ENCODE results near the gene CCDC180. TPM values are rescaled to one million over a fixed set of nuclear protein-coding genes. Genes with fewer than 3 reads are reported as not detected.

CCDC180 gene
- total and polyA plus RNA-seq, 9 of the 15 experiments (the other 6 are each of a cell fraction or from before 2014, with no cell fraction given): 0.56 to 4.2 (median 2.5) TPM

GRCh38 chr9:97280755-97281330 lies 26.6 kb upstream of the CCDC180 start (continued):
- TF ChIP-seq HEY1 (CRISPR knock-in tag; IDR thresholded peaks at IDR 0.05; ENCODE audit: borderline replicate concordance) (no peak), U2AF2 (optimal IDR thresholded peaks at IDR 0.05; ENCODE audit: low read depth, low read length) (no peak), THRB (CRISPR knock-in tag; conservative IDR thresholded peaks at IDR 0.05) (no peak), RCOR1 (IDR thresholded peaks at IDR 0.05; ENCODE audit: borderline replicate concordance in 1 of 2, low read depth in 2 of 2, low read length in 2 of 2) (peak; percentile 26 to 80; a peak in 2 of 4 replicates), E2F6 (IDR thresholded peaks at IDR 0.05; ENCODE audit: borderline replicate concordance in 1 of 2, extremely low read depth in 1 of 2, insufficient read depth in 1 of 2, insufficient read length in 1 of 2, low read depth in 1 of 2, low read length in 1 of 2, poor library complexity in 1 of 2, severe bottlenecking in 1 of 2) (no peak), ZMIZ1 (IDR thresholded peaks at IDR 0.05; ENCODE audit: low read depth in 2 of 2, low read length in 2 of 2) (0 out of 4 replicates have a peak, but pooled peaks of 1 of the 2 experiments have one; percentile 14), RUNX1 (IDR thresholded peaks at IDR 0.05; ENCODE audit: low read depth) (no peak), ZBED1 (IDR thresholded peaks at IDR 0.05) (no peak), CBFA2T3 (IDR thresholded peaks at IDR 0.05) (peak; percentile 81), ZC3H8 (IDR thresholded peaks at IDR 0.05) (no peak), CCAR2 (IDR thresholded peaks at IDR 0.05; ENCODE audit: low read depth, low read length) (no peak), TFAP4 (CRISPR knock-in tag; IDR thresholded peaks at IDR 0.05; ENCODE audit: borderline replicate concordance) (no peak), ZNF740 (CRISPR knock-in tag; IDR thresholded peaks at IDR 0.05) (no peak), ZNF740 (tag; IDR thresholded peaks at IDR 0.05) (no peak), NFXL1 (CRISPR knock-in tag; IDR thresholded peaks at IDR 0.05) (no peak), ZNF668 (CRISPR knock-in tag; IDR thresholded peaks at IDR 0.05) (no peak), MLLT1 (IDR thresholded peaks at IDR 0.05) (no peak)

Measured in K562 (cell line).